ENCODE results near the gene FTHL17.

GRCh38 chrX:31036895-31037294 is 34.9 kb downstream of the FTHL17 start:
- TF ChIP-seq POLR2AphosphoS5 (IDR thresholded peaks at IDR 0.05) (no peak), EP300 (conservative IDR thresholded peaks at IDR 0.05; ENCODE audit: poor library complexity, severe bottlenecking) (no peak), EZH2 (IDR thresholded peaks at IDR 0.05; ENCODE audit: borderline replicate concordance, insufficient read depth, low read length, poor library complexity, severe bottlenecking) (no peak)

All from neural cell (in vitro differentiated cells).